Measurements from ENCODE around the gene ARV1.

ARV1 gene

DNA sequence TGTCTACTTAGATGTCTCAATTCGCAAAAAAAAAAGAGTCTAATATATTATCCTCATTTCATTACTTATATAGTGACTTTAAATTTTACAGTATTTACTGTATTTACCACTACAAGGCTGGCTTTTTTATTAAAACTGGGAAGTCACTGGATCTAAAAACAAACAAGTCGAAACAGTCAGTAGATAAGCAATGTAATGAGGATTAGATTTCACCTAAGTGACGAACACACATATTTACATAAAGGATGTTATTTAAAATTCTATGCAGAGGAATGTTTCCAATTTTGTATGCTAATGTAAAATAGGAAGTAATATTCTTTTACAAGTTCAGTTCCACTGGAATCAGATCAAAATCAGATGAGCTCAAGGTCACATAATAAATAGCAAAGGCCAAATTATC, 28.5 kb upstream of the ARV1 start:
- Histone ChIP-seq H3K4me2 (ENCODE audit: low read length) (no peak overlapping the region), H3K27ac (ENCODE audit: low read depth, low read length) (no peak overlapping the region), H3K79me1 (ENCODE audit: low read length) (no peaks in the 10 kb centered on the region), H3K9ac (ENCODE audit: low read length) (no peak overlapping the region), H3K4me1 (ENCODE audit: control insufficient read depth, low read depth, low read length) (no peaks in the 10 kb centered on the region), H3K56ac (ENCODE audit: low read length) (no peak overlapping the region), H2AK5ac (ENCODE audit: low read length) (no peak overlapping the region), H3K4me3 (ENCODE audit: low read length) (no peak overlapping the region), H3K27me3 (ENCODE audit: insufficient read depth, low read length, poor library complexity) (no peaks in the 10 kb centered on the region), H2BK120ac (ENCODE audit: low read depth, low read length) (no peak overlapping the region), H2BK15ac (replicated peaks; ENCODE audit: low read depth) (no peak overlapping the region), H3K36me3 (ENCODE audit: control insufficient read depth, insufficient read depth, low read length) (no peaks in the 10 kb centered on the region), H3K4ac (ENCODE audit: low read depth, low read length) (no peak overlapping the region), H4K5ac (ENCODE audit: low read length) (no peak overlapping the region), H3K79me2 (ENCODE audit: control insufficient read depth, insufficient read depth, low read length) (no peaks in the 10 kb centered on the region), H3K23ac (ENCODE audit: low read length) (no peak overlapping the region), H3K18ac (ENCODE audit: low read length) (no peak overlapping the region), H4K8ac (ENCODE audit: low read depth, low read length) (no peak overlapping the region), H2BK5ac (ENCODE audit: low read length) (no peak overlapping the region)
- DNase-seq: no peak
- WGBS (ENCODE audit: extremely low coverage, insufficient coverage, low lambda C conversion rate): no CpG with 5 or more reads among the region's 3 CpGs

- WGBS (ENCODE audit: extremely low coverage, insufficient coverage, low lambda C conversion rate): no CpG with 5 or more reads among the region's 4 CpGs
- H3K4me3 ChIP-seq (ENCODE audit: low read length): no peak overlapping the region
- H2BK15ac ChIP-seq (replicated peaks; ENCODE audit: low read depth): no peak overlapping the region
These were observed 21.3 kb upstream of the ARV1 start for GRCh38 chr1:230957580-230957989.

DNA sequence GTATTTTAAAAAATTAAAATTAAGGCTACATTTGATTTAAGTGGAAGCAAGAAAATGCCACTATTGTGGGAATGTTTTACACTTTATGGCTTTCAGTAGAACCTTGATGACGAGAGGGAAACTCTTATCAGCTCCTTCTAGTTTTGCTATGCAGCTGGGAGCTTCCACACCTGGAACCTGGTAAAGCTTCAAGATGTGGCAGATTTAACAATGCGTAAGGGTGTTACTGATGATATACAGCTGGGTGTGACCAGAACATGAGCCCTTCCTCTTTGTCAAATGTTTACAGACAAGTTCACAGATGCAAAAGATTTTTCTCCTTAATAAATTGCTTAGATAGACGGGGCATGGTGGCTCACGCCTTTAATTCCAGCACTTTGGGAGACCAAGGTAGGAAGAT, 20.5 kb upstream of the ARV1 start:
- Histone ChIP-seq H3K4me1 (ENCODE audit: control insufficient read depth, low read depth, low read length) (no peaks in the 10 kb centered on the region), H3K56ac (ENCODE audit: low read length) (no peak overlapping the region), H3K4ac (ENCODE audit: low read depth, low read length) (no peak overlapping the region), H4K8ac (ENCODE audit: low read depth, low read length) (no peak overlapping the region), H2BK5ac (ENCODE audit: low read length) (no peak overlapping the region), H3K4me2 (ENCODE audit: low read length) (no peak overlapping the region), H3K36me3 (ENCODE audit: control insufficient read depth, insufficient read depth, low read length) (no peaks in the 10 kb centered on the region), H3K79me2 (ENCODE audit: control insufficient read depth, insufficient read depth, low read length) (no peaks in the 10 kb centered on the region), H3K27ac (ENCODE audit: low read depth, low read length) (no peak overlapping the region), H3K4me3 (ENCODE audit: low read length) (no peak overlapping the region), H2AK5ac (ENCODE audit: low read length) (no peak overlapping the region), H3K23ac (ENCODE audit: low read length) (no peak overlapping the region), H3K27me3 (ENCODE audit: insufficient read depth, low read length, poor library complexity) (no peaks in the 10 kb centered on the region), H3K18ac (ENCODE audit: low read length) (no peak overlapping the region), H3K9ac (ENCODE audit: low read length) (no peak overlapping the region), H2BK15ac (replicated peaks; ENCODE audit: low read depth) (no peak overlapping the region), H4K5ac (ENCODE audit: low read length) (no peak overlapping the region), H3K79me1 (ENCODE audit: low read length) (no peaks in the 10 kb centered on the region), H2BK120ac (ENCODE audit: low read depth, low read length) (no peak overlapping the region)
- WGBS (ENCODE audit: extremely low coverage, insufficient coverage, low lambda C conversion rate): no CpG with 5 or more reads among the region's 4 CpGs
- DNase-seq: peak; percentile 8

More at GRCh38 chr1:230957580-230957989, 21.3 kb upstream of the ARV1 start:
- Histone ChIP-seq H2BK120ac (ENCODE audit: low read depth, low read length) (no peak overlapping the region), H3K23ac (ENCODE audit: low read length) (no peak overlapping the region), H3K79me1 (ENCODE audit: low read length) (no peaks in the 10 kb centered on the region), H2AK5ac (ENCODE audit: low read length) (no peak overlapping the region), H3K36me3 (ENCODE audit: control insufficient read depth, insufficient read depth, low read length) (no peaks in the 10 kb centered on the region), H4K8ac (ENCODE audit: low read depth, low read length) (no peak overlapping the region), H2BK5ac (ENCODE audit: low read length) (no peak overlapping the region), H3K4me2 (ENCODE audit: low read length) (no peak overlapping the region), H3K18ac (ENCODE audit: low read length) (no peak overlapping the region), H3K27me3 (ENCODE audit: insufficient read depth, low read length, poor library complexity) (no peaks in the 10 kb centered on the region), H3K9ac (ENCODE audit: low read length) (no peak overlapping the region), H4K5ac (ENCODE audit: low read length) (no peak overlapping the region), H3K4ac (ENCODE audit: low read depth, low read length) (no peak overlapping the region), H3K79me2 (ENCODE audit: control insufficient read depth, insufficient read depth, low read length) (no peaks in the 10 kb centered on the region), H3K4me1 (ENCODE audit: control insufficient read depth, low read depth, low read length) (no peaks in the 10 kb centered on the region), H3K27ac (ENCODE audit: low read depth, low read length) (no peak overlapping the region), H3K56ac (ENCODE audit: low read length) (no peak overlapping the region)
- no peak for DNase-seq

- WGBS (ENCODE audit: extremely low coverage, insufficient coverage, low lambda C conversion rate): no CpG with 5 or more reads among the region's 2 CpGs
- Histone ChIP-seq H3K4me2 (ENCODE audit: low read length) (no peak overlapping the region), H3K9ac (ENCODE audit: low read length) (no peak overlapping the region), H3K23ac (ENCODE audit: low read length) (no peak overlapping the region), H3K36me3 (ENCODE audit: control insufficient read depth, insufficient read depth, low read length) (no peaks in the 10 kb centered on the region), H4K5ac (ENCODE audit: low read length) (no peak overlapping the region), H3K79me1 (ENCODE audit: low read length) (no peaks in the 10 kb centered on the region), H3K4me3 (ENCODE audit: low read length) (no peak overlapping the region), H3K4ac (ENCODE audit: low read depth, low read length) (no peak overlapping the region), H3K79me2 (ENCODE audit: control insufficient read depth, insufficient read depth, low read length) (no peaks in the 10 kb centered on the region), H3K27me3 (ENCODE audit: insufficient read depth, low read length, poor library complexity) (no peaks in the 10 kb centered on the region), H3K18ac (ENCODE audit: low read length) (no peak overlapping the region), H2BK5ac (ENCODE audit: low read length) (no peak overlapping the region), H4K8ac (ENCODE audit: low read depth, low read length) (no peak overlapping the region), H2BK120ac (ENCODE audit: low read depth, low read length) (no peak overlapping the region), H2BK15ac (replicated peaks; ENCODE audit: low read depth) (no peak overlapping the region), H3K56ac (ENCODE audit: low read length) (no peak overlapping the region), H2AK5ac (ENCODE audit: low read length) (no peak overlapping the region), H3K27ac (ENCODE audit: low read depth, low read length) (no peak overlapping the region), H3K4me1 (ENCODE audit: control insufficient read depth, low read depth, low read length) (no peaks in the 10 kb centered on the region)
- DNase-seq: no peak
These were observed 14.0 kb upstream of the ARV1 start for GRCh38 chr1:230964896-230965295.

- WGBS (ENCODE audit: extremely low coverage, insufficient coverage, low lambda C conversion rate): no CpG with 5 or more reads among the region's 5 CpGs
- Histone ChIP-seq H3K79me2 (ENCODE audit: control insufficient read depth, insufficient read depth, low read length) (no peaks in the 10 kb centered on the region), H3K4me2 (ENCODE audit: low read length) (no peak overlapping the region)
These were observed 13.4 kb upstream of the ARV1 start for GRCh38 chr1:230965535-230965934.

DNA sequence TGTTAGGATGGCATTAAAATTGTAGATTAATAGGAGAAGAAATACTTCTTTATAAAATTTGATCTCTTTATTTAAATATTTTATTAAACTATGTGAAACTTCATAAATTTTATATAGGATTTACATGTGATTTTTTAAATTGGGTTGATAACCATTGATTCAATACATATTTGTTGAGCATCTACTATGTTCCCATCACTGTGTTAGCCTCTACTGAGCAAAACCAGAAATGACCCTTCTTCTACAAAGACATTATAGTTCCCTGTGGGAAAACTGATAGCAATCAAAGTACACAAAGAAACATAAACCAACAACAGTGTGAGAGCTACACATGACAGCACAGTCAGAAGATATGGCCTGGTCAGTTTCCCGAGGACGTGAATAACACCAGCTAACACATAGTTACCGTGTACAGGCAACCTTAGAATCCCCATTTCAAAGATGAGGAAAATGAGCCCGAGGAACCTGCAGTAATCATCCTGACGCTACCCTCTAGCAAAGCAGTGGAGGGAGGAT, 12.5 kb upstream of the ARV1 start:
- Histone ChIP-seq H3K4ac (ENCODE audit: low read depth, low read length) (no peak overlapping the region), H3K79me2 (ENCODE audit: control insufficient read depth, insufficient read depth, low read length) (no peaks in the 10 kb centered on the region), H3K4me3 (ENCODE audit: low read length) (no peak overlapping the region), H3K18ac (ENCODE audit: low read length) (no peak overlapping the region), H3K27me3 (ENCODE audit: insufficient read depth, low read length, poor library complexity) (no peaks in the 10 kb centered on the region), H2BK120ac (ENCODE audit: low read depth, low read length) (no peak overlapping the region), H3K79me1 (ENCODE audit: low read length) (no peaks in the 10 kb centered on the region), H3K36me3 (ENCODE audit: control insufficient read depth, insufficient read depth, low read length) (no peaks in the 10 kb centered on the region), H4K8ac (ENCODE audit: low read depth, low read length) (no peak overlapping the region), H3K27ac (ENCODE audit: low read depth, low read length) (no peak overlapping the region), H3K4me2 (ENCODE audit: low read length) (no peak overlapping the region), H3K4me1 (ENCODE audit: control insufficient read depth, low read depth, low read length) (no peaks in the 10 kb centered on the region), H4K5ac (ENCODE audit: low read length) (no peak overlapping the region), H2BK15ac (replicated peaks; ENCODE audit: low read depth) (no peak overlapping the region), H2BK5ac (ENCODE audit: low read length) (no peak overlapping the region), H3K23ac (ENCODE audit: low read length) (no peak overlapping the region), H3K56ac (ENCODE audit: low read length) (no peak overlapping the region), H3K9ac (ENCODE audit: low read length) (no peak overlapping the region), H2AK5ac (ENCODE audit: low read length) (no peak overlapping the region)
- DNase-seq: no peak
- no CpG with 5 or more reads among the region's 5 CpGs for WGBS (ENCODE audit: extremely low coverage, insufficient coverage, low lambda C conversion rate)

More at GRCh38 chr1:230965535-230965934, 13.4 kb upstream of the ARV1 start:
- Histone ChIP-seq H2AK5ac (ENCODE audit: low read length) (no peak overlapping the region), H3K4me1 (ENCODE audit: control insufficient read depth, low read depth, low read length) (no peaks in the 10 kb centered on the region), H3K27me3 (ENCODE audit: insufficient read depth, low read length, poor library complexity) (no peaks in the 10 kb centered on the region), H3K36me3 (ENCODE audit: control insufficient read depth, insufficient read depth, low read length) (no peaks in the 10 kb centered on the region), H3K79me1 (ENCODE audit: low read length) (no peaks in the 10 kb centered on the region), H4K5ac (ENCODE audit: low read length) (no peak overlapping the region), H2BK5ac (ENCODE audit: low read length) (no peak overlapping the region), H2BK15ac (replicated peaks; ENCODE audit: low read depth) (no peak overlapping the region), H3K56ac (ENCODE audit: low read length) (no peak overlapping the region), H3K18ac (ENCODE audit: low read length) (no peak overlapping the region), H3K9ac (ENCODE audit: low read length) (no peak overlapping the region), H3K4me3 (ENCODE audit: low read length) (no peak overlapping the region), H3K27ac (ENCODE audit: low read depth, low read length) (no peak overlapping the region), H2BK120ac (ENCODE audit: low read depth, low read length) (no peak overlapping the region), H3K4ac (ENCODE audit: low read depth, low read length) (no peak overlapping the region), H3K23ac (ENCODE audit: low read length) (no peak overlapping the region), H4K8ac (ENCODE audit: low read depth, low read length) (no peak overlapping the region)
- no peak for DNase-seq

All from mesendoderm (in vitro differentiated cells).